ENCODE measurements around the gene DMRTC2.

GRCh38 chr19:41895745-41896580 is 51.1 kb downstream of the DMRTC2 start:
- no peak for TF ChIP-seq CTCF (IDR thresholded peaks at IDR 0.05)
- no peak for TF ChIP-seq EP300 (IDR thresholded peaks at IDR 0.05)

Measured in tibial nerve (tissue), 4 donors.